Coronary artery (tissue), 2 donors: ENCODE results near the gene CUX1.
"Not testable (repeated sequence)": the region's sequence is repeated elsewhere in the genome, so short reads cannot be mapped to it uniquely, and the experiment has no call there.

ENCODE experiments used
- DNase-seq: peaks from one replicate; pipeline ENCODE4 v3.0.0-alpha.2; 2017; ENCODE audit warnings: low spot score
- H3K27ac ChIP-seq, 2 donors: fragments of 200-600 bp; sonication (generic); one replicate each; pipeline ENCODE4 v1.5.1; 2016 to 2019
- H3K4me3 ChIP-seq: fragments of 200-600 bp; sonication (generic); 2 replicates; pipeline ENCODE4 v1.5.1; 2016; ENCODE audit warnings: mild to moderate bottlenecking, moderate library complexity
- TF ChIP-seq, protein P1 (sequence below): fragments of 200-600 bp; sonication (generic); IDR thresholded peaks from one replicate; pipeline ENCODE4 v1.5.1; 2019; ENCODE audit warnings: antibody characterized with exemption

CUX1 gene

DNA sequence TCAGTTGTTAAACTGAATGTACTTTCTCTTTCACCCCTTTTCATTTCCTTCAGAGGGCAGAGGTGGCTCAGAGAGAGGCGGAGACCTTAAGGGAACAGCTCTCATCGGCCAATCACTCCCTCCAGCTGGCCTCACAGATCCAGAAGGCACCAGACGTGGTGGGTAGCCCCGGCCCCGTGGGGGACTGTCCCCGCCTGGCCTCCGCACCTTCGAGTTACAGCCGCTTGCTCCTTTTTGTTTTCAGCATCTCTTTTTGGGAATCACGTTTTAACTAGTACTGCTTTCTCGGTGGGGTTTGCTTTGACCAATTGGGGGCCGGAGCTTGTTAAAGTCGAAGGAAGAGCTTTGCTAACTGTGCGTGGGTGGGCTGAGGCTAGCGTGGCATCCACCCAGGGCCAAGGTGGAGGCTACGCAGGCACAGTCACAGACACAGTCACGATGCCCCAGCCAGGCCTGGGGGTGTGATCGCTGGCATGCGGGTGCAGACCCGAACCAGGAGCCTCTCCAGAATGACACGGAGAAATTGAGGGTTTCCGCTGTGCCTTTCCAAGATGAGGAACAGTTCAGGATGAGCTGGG, 353.1 kb downstream of the CUX1 start:
- peak overlapping the region; percentile 19 for H3K4me3 ChIP-seq
- no peak for DNase-seq
- H3K27ac ChIP-seq: peak overlapping the region; percentile 21 to 52

DNA sequence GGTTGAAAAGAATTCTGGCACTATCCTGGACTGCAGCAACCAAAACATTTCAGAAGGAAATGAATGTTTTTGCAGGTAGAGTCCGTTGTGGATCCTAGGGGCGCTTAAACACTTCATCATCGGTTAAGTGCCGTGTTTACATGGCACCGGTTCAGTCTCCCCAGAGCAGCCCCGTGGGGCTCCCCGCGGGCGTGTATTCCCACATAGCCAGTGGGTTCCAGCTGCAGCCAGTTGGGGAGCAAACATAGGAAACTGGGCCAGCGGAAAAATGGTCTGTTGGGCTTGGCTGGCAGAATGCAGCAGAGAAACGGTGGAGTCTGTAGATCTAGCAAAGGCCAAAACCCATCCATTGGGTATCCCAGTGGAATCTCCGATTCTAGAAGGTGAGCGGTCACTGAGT, 356.2 kb downstream of the CUX1 start:
- TF ChIP-seq, protein P1, sequence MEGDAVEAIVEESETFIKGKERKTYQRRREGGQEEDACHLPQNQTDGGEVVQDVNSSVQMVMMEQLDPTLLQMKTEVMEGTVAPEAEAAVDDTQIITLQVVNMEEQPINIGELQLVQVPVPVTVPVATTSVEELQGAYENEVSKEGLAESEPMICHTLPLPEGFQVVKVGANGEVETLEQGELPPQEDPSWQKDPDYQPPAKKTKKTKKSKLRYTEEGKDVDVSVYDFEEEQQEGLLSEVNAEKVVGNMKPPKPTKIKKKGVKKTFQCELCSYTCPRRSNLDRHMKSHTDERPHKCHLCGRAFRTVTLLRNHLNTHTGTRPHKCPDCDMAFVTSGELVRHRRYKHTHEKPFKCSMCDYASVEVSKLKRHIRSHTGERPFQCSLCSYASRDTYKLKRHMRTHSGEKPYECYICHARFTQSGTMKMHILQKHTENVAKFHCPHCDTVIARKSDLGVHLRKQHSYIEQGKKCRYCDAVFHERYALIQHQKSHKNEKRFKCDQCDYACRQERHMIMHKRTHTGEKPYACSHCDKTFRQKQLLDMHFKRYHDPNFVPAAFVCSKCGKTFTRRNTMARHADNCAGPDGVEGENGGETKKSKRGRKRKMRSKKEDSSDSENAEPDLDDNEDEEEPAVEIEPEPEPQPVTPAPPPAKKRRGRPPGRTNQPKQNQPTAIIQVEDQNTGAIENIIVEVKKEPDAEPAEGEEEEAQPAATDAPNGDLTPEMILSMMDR: no peak
- Histone ChIP-seq H3K4me3 (no peak overlapping the region), H3K27ac (no peak overlapping the region)
- no peak for DNase-seq

More for the DNA sequence above, 353.1 kb downstream of the CUX1 start:
- TF ChIP-seq, protein P1: no peak

GRCh38 chr7:102175423-102176170, 358.2 kb downstream of the CUX1 start:
- TF ChIP-seq, protein P1: no peak
- DNase-seq: no peak
- H3K4me3 ChIP-seq: no peak overlapping the region
- H3K27ac ChIP-seq: no peak overlapping the region

GRCh38 chr7:102178410-102178809, 361.0 kb downstream of the CUX1 start:
- Histone ChIP-seq H3K27ac (no peak overlapping the region), H3K4me3 (no peak overlapping the region)
- TF ChIP-seq, protein P1: no peak
- DNase-seq: no peak

DNA sequence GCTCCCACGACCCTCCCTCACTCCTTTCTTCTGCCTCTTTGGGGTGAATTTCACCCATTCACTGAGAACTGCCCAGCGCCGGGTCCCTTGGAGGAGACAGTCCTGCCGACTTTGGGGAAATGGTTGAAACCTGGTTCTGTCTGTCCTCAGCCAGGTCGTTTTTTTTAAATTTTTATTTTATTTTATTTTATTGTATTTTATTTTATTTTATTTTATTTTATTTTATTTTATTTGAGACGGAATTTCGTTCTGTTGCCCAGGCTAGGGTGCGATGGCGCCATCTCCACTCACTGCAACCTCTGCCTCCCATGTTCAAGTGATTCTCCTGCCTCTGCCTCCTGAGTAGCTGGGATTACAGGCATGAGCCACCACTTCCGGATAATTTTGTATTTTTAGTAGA, 363.3 kb downstream of the CUX1 start:
- TF ChIP-seq, protein P1: no peak
- Histone ChIP-seq H3K27ac (no peak overlapping the region), H3K4me3 (no peak overlapping the region)
- DNase-seq: no peak

DNA sequence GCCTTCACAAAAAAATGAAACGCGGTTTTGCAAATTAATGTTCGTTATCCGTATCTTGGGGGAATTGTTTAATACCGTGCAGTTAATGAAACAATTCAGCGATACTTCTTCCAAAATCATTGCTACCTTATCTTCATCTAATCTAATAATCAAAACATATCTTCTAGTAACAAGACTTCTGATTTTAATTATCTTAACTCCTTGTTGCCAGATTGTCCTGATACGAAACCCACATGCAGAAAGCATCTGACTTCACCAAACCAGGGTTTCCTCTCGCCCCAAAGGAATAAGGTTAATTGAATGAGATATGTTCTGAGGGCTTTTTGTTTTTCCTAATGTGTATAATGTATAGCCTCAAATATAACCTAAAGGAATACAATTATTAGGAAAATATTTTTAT, 364.1 kb downstream of the CUX1 start:
- no peak for DNase-seq
- Histone ChIP-seq H3K27ac (no peak overlapping the region), H3K4me3 (no peak overlapping the region)
- TF ChIP-seq, protein P1: no peak

GRCh38 chr7:102182016-102182415, 364.6 kb downstream of the CUX1 start:
- no peak for DNase-seq
- H3K27ac ChIP-seq: no peak overlapping the region
- TF ChIP-seq, protein P1: no peak
- no peak overlapping the region for H3K4me3 ChIP-seq

GRCh38 chr7:102183848-102184247, 366.4 kb downstream of the CUX1 start:
- not testable (repeated sequence) for H3K4me3 ChIP-seq, H3K27ac ChIP-seq, DNase-seq
